HCT116 (cell line): ENCODE data around the gene C3orf20. TPM values are rescaled to one million over a fixed set of nuclear protein-coding genes. Genes with fewer than 3 reads are reported as not detected.

Experiments used
- ATAC-seq: fragments of 200-7000 bp; cut with Tn5 transposase; 2 replicates; pipeline ENCODE4 v1.9.1; 2020; ENCODE audit warnings: mild to moderate bottlenecking, moderate library complexity
- BruUV-seq: library from RNA; stranded (reverse); fragments of 400-500 nt; replicated peaks from 2 replicates; lab custom pipeline; 2021; lab: Mats Ljungman, UMichigan
- CTCF ChIA-PET: fragments of 300-600 bp; sonication (Branson Sonifier 250); formaldehyde crosslinking; loops from one replicate; lab custom pipeline; 2021; ENCODE audit warnings: antibody characterized with exemption; lab: Charles Lee
- POLR2A ChIA-PET: fragments of 300-600, 350-600 bp; sonication (Branson Sonifier 250); formaldehyde crosslinking; loops from one replicate; lab custom pipeline; 2021; ENCODE audit warnings: antibody characterized with exemption; lab: Charles Lee
- RAD21 ChIA-PET, 2 experiments: fragments of 300-600 bp; sonication (Branson Sonifier 250); formaldehyde crosslinking; loops; one replicate each; lab custom pipeline; 2023; ENCODE audit warnings: low total read pairs in 2 of 2; ENCODE audit not compliant: uncharacterized antibody in 2 of 2, unreplicated experiment in 2 of 2, low non-redundant PET in 1 of 2; lab: Charles Lee
- DNase-seq: peaks from one replicate; pipeline ENCODE4 v3.0.0-alpha.2; 2010; ENCODE audit warnings: low read depth, low spot score
- H2AFZ ChIP-seq: fragments of 200-600 bp; shearing (Covaris generic), sonication (generic); 2 replicates; pipeline ENCODE4 v1.6.1; 2017; ENCODE audit warnings: low read depth, mixed run types, mixed read lengths, antibody characterized with exemption, low read length; ENCODE audit not compliant: poor library complexity, severe bottlenecking
- H3K27ac ChIP-seq: 2 replicates; pipeline ENCODE4 v1.5.1; 2012; ENCODE audit warnings: low read depth, low read length
- H3K27me3 ChIP-seq: fragments of 200-600 bp; sonication (generic); 2 replicates; pipeline ENCODE4 v1.6.1; 2016; ENCODE audit warnings: mixed run types, low read length, mixed read lengths; ENCODE audit not compliant: insufficient read depth
- H3K36me3 ChIP-seq, 2 experiments: fragments of 200-500 bp in 1 of 2; fragments of 200-600 bp in 1 of 2; sonication (Bioruptor generic) in 1 of 2; sonication (generic) in 1 of 2; 2 replicates each; pipeline versions ENCODE4 v1.5.1 to v1.6.1; 2014 to 2016; ENCODE audit warnings: low read length in 2 of 2, inconsistent platforms in 1 of 2, mixed read lengths in 1 of 2, mixed run types in 1 of 2; ENCODE audit not compliant: insufficient read depth in 2 of 2, control insufficient read depth in 1 of 2
- H3K4me1 ChIP-seq, 2 experiments: fragments of 200-600 bp in 1 of 2; sonication (generic) in 1 of 2; 2 replicates each; pipeline versions ENCODE4 v1.5.1 to v1.6.1; 2012 to 2017; ENCODE audit warnings: low read length in 2 of 2, inconsistent platforms in 1 of 2, mild to moderate bottlenecking in 1 of 2, mixed read lengths in 1 of 2, mixed run types in 1 of 2, moderate library complexity in 1 of 2; ENCODE audit not compliant: insufficient read depth in 2 of 2, control insufficient read depth in 1 of 2
- H3K4me2 ChIP-seq: fragments of 200-600 bp; sonication (generic); 2 replicates; pipeline ENCODE4 v1.6.1; 2017; ENCODE audit warnings: mixed run types, low read length, mixed read lengths
- H3K4me3 ChIP-seq, 2 experiments: fragments of 200-600 bp in 1 of 2; sonication (generic) in 1 of 2; replicated peaks in 1 of 2; 2 replicates each; pipeline ENCODE4 v1.5.1; 2011 to 2016; ENCODE audit warnings: low read length in 2 of 2, control low read depth in 1 of 2, low read depth in 1 of 2, mild to moderate bottlenecking in 1 of 2, mixed read lengths in 1 of 2, mixed run types in 1 of 2
- H3K79me2 ChIP-seq: fragments of 200-600 bp; sonication (generic); 2 replicates; pipeline ENCODE4 v1.6.1; 2017; ENCODE audit warnings: mild to moderate bottlenecking, mixed run types, low read length, moderate library complexity, mixed read lengths; ENCODE audit not compliant: insufficient read depth
- H3K9ac ChIP-seq: fragments of 200-600 bp; sonication (generic); 2 replicates; pipeline ENCODE4 v1.6.1; 2016; ENCODE audit warnings: low read length, mixed read lengths
- H3K9me2 ChIP-seq: fragments of 200-600 bp; sonication (generic), shearing (Covaris generic); 2 replicates; pipeline ENCODE4 v1.6.1; 2017; ENCODE audit warnings: mixed run types, mild to moderate bottlenecking, moderate library complexity; ENCODE audit not compliant: insufficient read depth
- H3K9me3 ChIP-seq, 2 experiments: fragments of 200-500 bp in 1 of 2; fragments of 200-600 bp in 1 of 2; sonication (Bioruptor generic) in 1 of 2; sonication (generic) in 1 of 2; 2 replicates each; pipeline ENCODE4 v1.6.1; 2014 to 2017; ENCODE audit warnings: low read length in 2 of 2, mixed read lengths in 2 of 2, inconsistent platforms in 1 of 2, low read depth in 1 of 2, mild to moderate bottlenecking in 1 of 2, mixed run types in 1 of 2, moderate library complexity in 1 of 2; ENCODE audit not compliant: control insufficient read depth in 1 of 2, insufficient read depth in 1 of 2
- H4K20me1 ChIP-seq: fragments of 200-600 bp; sonication (generic), shearing (Covaris generic); 2 replicates; pipeline ENCODE4 v1.6.1; 2017; ENCODE audit warnings: mixed run types, mild to moderate bottlenecking, moderate library complexity; ENCODE audit not compliant: insufficient read depth
- CBX3 ChIP-seq: IDR thresholded peaks from 2 replicates; pipeline ENCODE4 v1.6.1; 2012; ENCODE audit warnings: low read depth
- CEBPB ChIP-seq: IDR thresholded peaks from 2 replicates; pipeline ENCODE4 v1.6.1; 2012; ENCODE audit warnings: low read depth
- EGR1 ChIP-seq: IDR thresholded peaks from 2 replicates; pipeline ENCODE4 v1.6.1; 2012; ENCODE audit warnings: low read depth
- ELF1 ChIP-seq: IDR thresholded peaks from 2 replicates; pipeline ENCODE4 v1.6.1; 2012; ENCODE audit warnings: low read depth, borderline replicate concordance
- EZH2 ChIP-seq: fragments of 200-600 bp; sonication (generic); IDR thresholded peaks from 2 replicates; pipeline ENCODE4 v1.6.1; 2017; ENCODE audit warnings: antibody characterized with exemption, mixed run types
- JUND ChIP-seq: IDR thresholded peaks from 2 replicates; pipeline ENCODE4 v1.6.1; 2012
- POLR2A ChIP-seq: IDR thresholded peaks from 2 replicates; pipeline ENCODE4 v1.7.0; 2011; ENCODE audit warnings: borderline replicate concordance; ENCODE audit not compliant: insufficient read depth, insufficient read length; ENCODE audit errors: extremely low read depth
- POLR2AphosphoS5 ChIP-seq: IDR thresholded peaks from 2 replicates; pipeline ENCODE4 v1.6.1; 2011; ENCODE audit warnings: mild to moderate bottlenecking, low read depth, low read length, moderate library complexity
- RAD21 ChIP-seq: IDR thresholded peaks from 2 replicates; pipeline ENCODE4 v1.6.1; 2012; ENCODE audit warnings: low read depth, mild to moderate bottlenecking
- SIN3A ChIP-seq: IDR thresholded peaks from 2 replicates; pipeline ENCODE4 v1.6.1; 2012; ENCODE audit warnings: low read depth
- SP1 ChIP-seq: IDR thresholded peaks from 2 replicates; pipeline ENCODE4 v1.6.1; 2012; ENCODE audit warnings: low read depth
- YY1 ChIP-seq: IDR thresholded peaks from 2 replicates; pipeline ENCODE4 v1.6.1; 2011; ENCODE audit warnings: low read length, low read depth, moderate library complexity, mild to moderate bottlenecking; ENCODE audit not compliant: insufficient replicate concordance; ENCODE audit errors: extremely low read depth
- ZFX ChIP-seq: fragments of 450-650 bp; IDR thresholded peaks from 2 replicates; pipeline ENCODE4 v1.6.1; 2017
- ZNF274 ChIP-seq: fragments of 200-500 bp; sonication (Bioruptor generic); IDR thresholded peaks from 2 replicates; pipeline ENCODE4 v1.6.1; 2014; ENCODE audit warnings: mild to moderate bottlenecking, low read depth, low read length, inconsistent platforms
- intact Hi-C: fragments of 100-400 bp; cut with micrococcal nuclease; formaldehyde crosslinking; loops from 2 replicates; pipeline ENCODE4 v1.10.0; 2022
- total RNA-seq: library from RNA; stranded (reverse); gene quantifications from one replicate; pipeline ENCODE4 v1.2.1, GENCODE V29; 2021; ENCODE audit not compliant: unreplicated experiment
- TF ChIP-seq, protein P1 (sequence below): IDR thresholded peaks from 2 replicates; pipeline ENCODE4 v1.6.1; 2012
- TF ChIP-seq, protein P2 (sequence below): IDR thresholded peaks from 2 replicates; pipeline ENCODE4 v1.6.1; 2011; ENCODE audit warnings: mild to moderate bottlenecking, low read length, moderate library complexity; ENCODE audit not compliant: insufficient replicate concordance; ENCODE audit errors: extremely low read depth
- TF ChIP-seq, protein P3 (sequence below), 3 experiments: fragments of 200-600 bp in 1 of 3; sonication (generic) in 1 of 3; IDR thresholded peaks in 2 of 3; conservative IDR thresholded peaks in 1 of 3; 2 replicates each; pipeline ENCODE4 v1.5.1; 2012 to 2017; ENCODE audit warnings: low read depth in 2 of 3, low read length in 2 of 3, antibody characterized with exemption in 1 of 3, borderline replicate concordance in 1 of 3, control low read depth in 1 of 3, mild to moderate bottlenecking in 1 of 3, mixed read lengths in 1 of 3, mixed run types in 1 of 3, moderate library complexity in 1 of 3; ENCODE audit not compliant: insufficient read depth in 1 of 3
- TF ChIP-seq, protein P4 (sequence below): IDR thresholded peaks from 2 replicates; pipeline ENCODE4 v1.6.1; 2012; ENCODE audit warnings: low read depth

C3orf20 gene
- total RNA-seq, 1 experiment from 2014 or later: 0.20 TPM

DNA sequence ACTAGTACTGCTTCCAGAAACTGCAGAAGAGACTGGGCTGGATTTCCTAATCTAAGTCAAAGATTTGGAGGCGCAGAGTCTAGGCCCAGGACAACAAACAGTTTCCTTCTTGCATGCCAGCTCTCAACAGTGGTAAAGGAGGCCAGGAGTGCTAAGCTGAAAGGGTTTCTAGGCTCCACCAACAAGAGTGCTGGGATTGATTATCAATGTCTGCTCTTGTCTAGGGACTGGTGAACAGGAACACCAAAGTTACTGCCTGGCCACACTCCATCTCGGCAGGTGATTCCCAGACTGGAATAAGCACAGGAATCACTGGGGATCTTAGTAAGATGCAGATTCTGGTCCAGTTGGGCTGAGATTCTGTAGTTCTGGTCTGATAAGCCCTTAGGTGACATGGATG, 121.1 kb downstream of the C3orf20 start:
- BruUV-seq: no TSS peak
- RAD21 ChIA-PET: no interaction called here
- TF ChIP-seq CBX3: no peak
- no peak for TF ChIP-seq POLR2AphosphoS5
- TF ChIP-seq EGR1: no peak
- no peak for TF ChIP-seq SP1
- no peak for TF ChIP-seq SIN3A
- TF ChIP-seq ZFX: no peak
- no peak for TF ChIP-seq EZH2
- TF ChIP-seq ELF1: no peak
- TF ChIP-seq, protein P1, sequence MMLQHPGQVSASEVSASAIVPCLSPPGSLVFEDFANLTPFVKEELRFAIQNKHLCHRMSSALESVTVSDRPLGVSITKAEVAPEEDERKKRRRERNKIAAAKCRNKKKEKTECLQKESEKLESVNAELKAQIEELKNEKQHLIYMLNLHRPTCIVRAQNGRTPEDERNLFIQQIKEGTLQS: no peak
- TF ChIP-seq YY1: no peak
- TF ChIP-seq, protein P2, sequence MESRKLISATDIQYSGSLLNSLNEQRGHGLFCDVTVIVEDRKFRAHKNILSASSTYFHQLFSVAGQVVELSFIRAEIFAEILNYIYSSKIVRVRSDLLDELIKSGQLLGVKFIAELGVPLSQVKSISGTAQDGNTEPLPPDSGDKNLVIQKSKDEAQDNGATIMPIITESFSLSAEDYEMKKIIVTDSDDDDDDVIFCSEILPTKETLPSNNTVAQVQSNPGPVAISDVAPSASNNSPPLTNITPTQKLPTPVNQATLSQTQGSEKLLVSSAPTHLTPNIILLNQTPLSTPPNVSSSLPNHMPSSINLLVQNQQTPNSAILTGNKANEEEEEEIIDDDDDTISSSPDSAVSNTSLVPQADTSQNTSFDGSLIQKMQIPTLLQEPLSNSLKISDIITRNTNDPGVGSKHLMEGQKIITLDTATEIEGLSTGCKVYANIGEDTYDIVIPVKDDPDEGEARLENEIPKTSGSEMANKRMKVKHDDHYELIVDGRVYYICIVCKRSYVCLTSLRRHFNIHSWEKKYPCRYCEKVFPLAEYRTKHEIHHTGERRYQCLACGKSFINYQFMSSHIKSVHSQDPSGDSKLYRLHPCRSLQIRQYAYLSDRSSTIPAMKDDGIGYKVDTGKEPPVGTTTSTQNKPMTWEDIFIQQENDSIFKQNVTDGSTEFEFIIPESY: no peak
- no peak for TF ChIP-seq RAD21
- no peak for TF ChIP-seq CEBPB
- TF ChIP-seq, protein P3, sequence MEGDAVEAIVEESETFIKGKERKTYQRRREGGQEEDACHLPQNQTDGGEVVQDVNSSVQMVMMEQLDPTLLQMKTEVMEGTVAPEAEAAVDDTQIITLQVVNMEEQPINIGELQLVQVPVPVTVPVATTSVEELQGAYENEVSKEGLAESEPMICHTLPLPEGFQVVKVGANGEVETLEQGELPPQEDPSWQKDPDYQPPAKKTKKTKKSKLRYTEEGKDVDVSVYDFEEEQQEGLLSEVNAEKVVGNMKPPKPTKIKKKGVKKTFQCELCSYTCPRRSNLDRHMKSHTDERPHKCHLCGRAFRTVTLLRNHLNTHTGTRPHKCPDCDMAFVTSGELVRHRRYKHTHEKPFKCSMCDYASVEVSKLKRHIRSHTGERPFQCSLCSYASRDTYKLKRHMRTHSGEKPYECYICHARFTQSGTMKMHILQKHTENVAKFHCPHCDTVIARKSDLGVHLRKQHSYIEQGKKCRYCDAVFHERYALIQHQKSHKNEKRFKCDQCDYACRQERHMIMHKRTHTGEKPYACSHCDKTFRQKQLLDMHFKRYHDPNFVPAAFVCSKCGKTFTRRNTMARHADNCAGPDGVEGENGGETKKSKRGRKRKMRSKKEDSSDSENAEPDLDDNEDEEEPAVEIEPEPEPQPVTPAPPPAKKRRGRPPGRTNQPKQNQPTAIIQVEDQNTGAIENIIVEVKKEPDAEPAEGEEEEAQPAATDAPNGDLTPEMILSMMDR (IDR thresholded peaks at IDR 0.05 in 2 of 3, conservative IDR thresholded peaks at IDR 0.05 in 1 of 3; ENCODE audit: borderline replicate concordance in 1 of 3, insufficient read depth in 1 of 3, low read depth in 2 of 3, low read length in 2 of 3): no peak
- TF ChIP-seq, protein P4, sequence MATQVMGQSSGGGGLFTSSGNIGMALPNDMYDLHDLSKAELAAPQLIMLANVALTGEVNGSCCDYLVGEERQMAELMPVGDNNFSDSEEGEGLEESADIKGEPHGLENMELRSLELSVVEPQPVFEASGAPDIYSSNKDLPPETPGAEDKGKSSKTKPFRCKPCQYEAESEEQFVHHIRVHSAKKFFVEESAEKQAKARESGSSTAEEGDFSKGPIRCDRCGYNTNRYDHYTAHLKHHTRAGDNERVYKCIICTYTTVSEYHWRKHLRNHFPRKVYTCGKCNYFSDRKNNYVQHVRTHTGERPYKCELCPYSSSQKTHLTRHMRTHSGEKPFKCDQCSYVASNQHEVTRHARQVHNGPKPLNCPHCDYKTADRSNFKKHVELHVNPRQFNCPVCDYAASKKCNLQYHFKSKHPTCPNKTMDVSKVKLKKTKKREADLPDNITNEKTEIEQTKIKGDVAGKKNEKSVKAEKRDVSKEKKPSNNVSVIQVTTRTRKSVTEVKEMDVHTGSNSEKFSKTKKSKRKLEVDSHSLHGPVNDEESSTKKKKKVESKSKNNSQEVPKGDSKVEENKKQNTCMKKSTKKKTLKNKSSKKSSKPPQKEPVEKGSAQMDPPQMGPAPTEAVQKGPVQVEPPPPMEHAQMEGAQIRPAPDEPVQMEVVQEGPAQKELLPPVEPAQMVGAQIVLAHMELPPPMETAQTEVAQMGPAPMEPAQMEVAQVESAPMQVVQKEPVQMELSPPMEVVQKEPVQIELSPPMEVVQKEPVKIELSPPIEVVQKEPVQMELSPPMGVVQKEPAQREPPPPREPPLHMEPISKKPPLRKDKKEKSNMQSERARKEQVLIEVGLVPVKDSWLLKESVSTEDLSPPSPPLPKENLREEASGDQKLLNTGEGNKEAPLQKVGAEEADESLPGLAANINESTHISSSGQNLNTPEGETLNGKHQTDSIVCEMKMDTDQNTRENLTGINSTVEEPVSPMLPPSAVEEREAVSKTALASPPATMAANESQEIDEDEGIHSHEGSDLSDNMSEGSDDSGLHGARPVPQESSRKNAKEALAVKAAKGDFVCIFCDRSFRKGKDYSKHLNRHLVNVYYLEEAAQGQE: no peak
- TF ChIP-seq POLR2A: no peak
- TF ChIP-seq ZNF274: no peak
- TF ChIP-seq JUND: no peak
- H3K9me3 ChIP-seq: no peaks in the 10 kb centered on the region
- no peak overlapping the region for H3K4me3 ChIP-seq
- no peak overlapping the region for H3K27ac ChIP-seq
- H3K79me2 ChIP-seq: no peaks in the 10 kb centered on the region
- no peak overlapping the region for H2AFZ ChIP-seq
- no peaks in the 10 kb centered on the region for H3K36me3 ChIP-seq
- H3K9ac ChIP-seq: no peak overlapping the region
- H3K4me1 ChIP-seq: peaks cover 0 to 8% of the 10 kb centered on the region in 2 experiments; a peak in 1 of 4 replicates
- no peaks in the 10 kb centered on the region for H3K9me2 ChIP-seq
- no peak for ATAC-seq
- POLR2A ChIA-PET: no interaction called here
- DNase-seq: no peak
- intact Hi-C loops: no loop called here
- no peaks in the 10 kb centered on the region for H3K27me3 ChIP-seq
- H4K20me1 ChIP-seq: no peaks in the 10 kb centered on the region
- CTCF ChIA-PET: no interaction called here
- no peak overlapping the region for H3K4me2 ChIP-seq
